ENCODE results near the gene DNAJC6. TPM values are rescaled to one million over a fixed set of nuclear protein-coding genes. Genes with fewer than 3 reads are reported as not detected.

The DNAJC6 gene
- total RNA-seq, 6 donors from 2014 or later = 3.5 to 5.9 (median 5.2) TPM

GRCh38 chr1:65417729-65418128 lies 108.4 kb downstream of the DNAJC6 start:
- WGBS, 2 donors = 72 to 73% methylated on average over 2 of the region's 2 CpGs
- Histone ChIP-seq H3K36me3 (no peaks in the 10 kb centered on the region), H3K27ac (peak overlapping the region in 1 of 4 donors; percentile 10), H3K4me1 (peaks cover 12 to 23% (median 15%) of the 10 kb centered on the region in 4 donors), H3K4me3 (no peak overlapping the region), H3K9me3 (no peaks in the 10 kb centered on the region), H3K27me3 (no peaks in the 10 kb centered on the region)
- TF ChIP-seq EP300 (IDR thresholded peaks at IDR 0.05) = no peak
- TF ChIP-seq POLR2AphosphoS5 (IDR thresholded peaks at IDR 0.05) = no peak
- TF ChIP-seq CTCF (IDR thresholded peaks at IDR 0.05) = no peak
- TF ChIP-seq POLR2A (IDR thresholded peaks at IDR 0.05) = no peak
- DNase-seq (no peak), ATAC-seq (ENCODE audit: low FRiP score in 2 of 2) (no peak)

GRCh38 chr1:65418522-65419185 lies 109.3 kb downstream of the DNAJC6 start:
- no peak for DNase-seq
- Histone ChIP-seq H3K27ac (peak overlapping the region in 2 of 4 donors; percentile 84 to 98), H3K4me1 (peaks cover 15 to 32% (median 25%) of the 10 kb centered on the region in 4 donors), H3K27me3 (no peaks in the 10 kb centered on the region), H3K9me3 (no peaks in the 10 kb centered on the region), H3K36me3 (no peaks in the 10 kb centered on the region), H3K4me3 (no peak overlapping the region)
- no peak for TF ChIP-seq CTCF (IDR thresholded peaks at IDR 0.05)
- TF ChIP-seq POLR2AphosphoS5 (IDR thresholded peaks at IDR 0.05) = no peak
- no peak for ATAC-seq (ENCODE audit: low FRiP score in 2 of 2)
- 82 to 84% methylated on average over 4 of the region's 4 CpGs for WGBS, 2 donors

GRCh38 chr1:65419681-65420589 lies 110.6 kb downstream of the DNAJC6 start:
- TF ChIP-seq POLR2A (IDR thresholded peaks at IDR 0.05) (peak in 3 of 4 donors; percentile 22 to 64 (median 48)), CTCF (IDR thresholded peaks at IDR 0.05) (no peak), EP300 (IDR thresholded peaks at IDR 0.05) (no peak), POLR2AphosphoS5 (IDR thresholded peaks at IDR 0.05) (peak; percentile 19 to 49)
- DNase-seq (peak in 1 of 2 donors; percentile 99), ATAC-seq (ENCODE audit: low FRiP score in 2 of 2) (peak; percentile 97 to 99)
- 2% methylated on average over 24 to 32 of the region's 52 CpGs for WGBS, 2 donors
- Histone ChIP-seq H3K27ac (peak overlapping the region; percentile 90 to 99 (median 98)), H3K4me3 (peak overlapping the region; percentile 8 to 78 (median 65)), H3K36me3 (peaks cover 0 to under 1% (median 0%) of the 10 kb centered on the region in 4 donors), H3K4me1 (peaks cover 15 to 40% (median 36%) of the 10 kb centered on the region in 4 donors), H3K27me3 (no peaks in the 10 kb centered on the region), H3K9me3 (no peaks in the 10 kb centered on the region)

GRCh38 chr1:65420590-65421350 lies 111.4 kb downstream of the DNAJC6 start, which contains the start of the genes LEPR and LEPROT:
Gene LEPR (plus strand): TSS chr1:65420668. CDS start chr1:65565566, 144,898 bp downstream.
Gene LEPROT (plus strand): TSS chr1:65420668. CDS start chr1:65420725, 57 bp downstream.
- no peaks in the 10 kb centered on the region for H3K27me3 ChIP-seq
- peak in 1 of 2 donors; percentile 48 for ATAC-seq (ENCODE audit: low FRiP score in 2 of 2)
- peak within 1 kb of the TSS; percentile 90 to 99 (median 98) for H3K27ac ChIP-seq
- H3K9me3 ChIP-seq = no peaks in the 10 kb centered on the region
- peak within 1 kb of the TSS; percentile 54 to 78 (median 76) for H3K4me3 ChIP-seq
- 0% methylated on average over 22 to 28 of the region's 60 CpGs for WGBS, 2 donors
- H3K36me3 ChIP-seq = peaks cover 3 to 7% (median 5%) of the 10 kb centered on the region in 4 donors
- H3K4me1 ChIP-seq = peaks cover 15 to 40% (median 37%) of the 10 kb centered on the region in 4 donors
- DNase-seq = peak in 1 of 2 donors; percentile 99
- peak in 1 of 4 donors; percentile 13 for TF ChIP-seq EP300 (IDR thresholded peaks at IDR 0.05)
- TF ChIP-seq POLR2A (IDR thresholded peaks at IDR 0.05) = peak; percentile 78 to 97 (median 82)
- peak in 2 of 6 experiments; percentile 9 to 11 for TF ChIP-seq CTCF (IDR thresholded peaks at IDR 0.05)
- peak; percentile 94 to 95 for TF ChIP-seq POLR2AphosphoS5 (IDR thresholded peaks at IDR 0.05)
